ENCODE results near the gene SYPL1.

Gene SYPL1

DNA sequence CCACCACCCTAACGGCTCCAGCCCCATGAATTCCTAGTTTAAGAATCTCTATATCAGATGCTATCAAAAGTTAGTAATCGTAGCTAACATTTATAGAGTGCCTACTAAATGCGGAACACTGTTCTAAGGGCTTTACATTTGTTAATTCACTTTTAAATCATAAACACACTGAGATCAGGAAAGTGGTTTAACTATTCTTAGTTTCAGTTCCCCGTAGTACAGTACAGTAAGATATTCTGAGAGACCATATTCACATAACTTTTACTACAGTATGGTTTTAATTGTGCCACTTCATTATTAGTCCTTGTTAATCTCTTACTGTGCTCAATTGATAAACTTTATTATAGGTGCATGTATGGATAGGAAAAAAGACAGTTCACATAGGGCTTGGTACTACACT lies 22.5 kb downstream of the SYPL1 start:
- no peak for DNase-seq

DNA sequence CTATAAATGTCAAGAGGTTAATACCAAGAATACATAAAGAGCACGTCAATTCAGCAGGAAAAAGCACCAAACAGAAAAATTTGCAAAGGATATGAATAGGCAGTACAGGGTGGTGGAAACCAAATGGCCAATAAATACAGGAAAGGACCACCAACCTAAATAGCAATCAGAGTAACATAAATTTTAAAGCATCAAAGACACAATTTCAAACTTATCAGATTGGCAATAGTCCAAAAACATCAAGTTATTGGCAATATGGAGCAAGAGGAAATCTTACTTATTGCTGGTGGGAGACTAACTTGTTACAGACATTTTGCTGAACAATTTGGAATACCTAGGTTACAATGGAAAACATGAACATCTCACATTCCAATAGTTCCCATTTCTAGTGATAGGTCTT lies 24.1 kb downstream of the SYPL1 start:
- DNase-seq, result no peak

DNA sequence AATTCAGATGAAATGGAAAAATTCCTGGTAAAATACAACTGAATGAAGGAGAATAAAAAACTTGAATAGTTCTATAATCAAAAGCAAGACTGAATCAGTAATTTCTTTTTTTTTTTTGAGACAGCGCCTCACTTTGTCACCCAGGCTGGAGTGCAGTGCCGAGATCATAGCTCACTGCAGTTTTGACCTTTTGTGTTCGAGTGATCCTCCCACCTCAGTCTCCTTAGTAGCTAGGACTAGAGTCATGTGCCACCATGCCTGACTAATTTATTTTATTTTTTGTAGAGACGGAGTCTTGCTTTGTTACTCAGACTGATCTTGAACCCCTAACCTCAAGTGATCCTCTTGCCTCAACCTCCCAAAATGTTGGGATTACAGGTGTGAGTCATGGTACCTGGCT lies 26.1 kb downstream of the SYPL1 start:
- no peak for DNase-seq

DNA sequence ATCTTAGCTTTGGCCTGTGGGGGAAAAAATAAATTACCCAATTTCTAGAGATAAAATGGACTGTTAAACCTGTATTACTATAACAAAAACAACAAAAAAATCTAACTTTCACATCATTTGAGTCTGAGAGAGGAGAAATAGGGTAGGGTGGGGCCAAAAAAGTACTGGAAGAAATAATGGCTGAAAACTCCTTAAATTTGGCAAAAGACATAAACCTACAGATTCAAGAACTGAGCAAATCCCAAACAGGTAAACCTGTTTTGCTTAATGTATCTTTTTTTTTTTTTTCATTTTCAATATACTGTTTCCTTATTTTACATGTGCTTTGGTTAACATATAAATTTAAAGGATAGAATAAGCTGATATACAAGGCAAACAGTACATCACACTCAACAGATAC lies 27.1 kb downstream of the SYPL1 start:
- DNase-seq, result no peak

DNA sequence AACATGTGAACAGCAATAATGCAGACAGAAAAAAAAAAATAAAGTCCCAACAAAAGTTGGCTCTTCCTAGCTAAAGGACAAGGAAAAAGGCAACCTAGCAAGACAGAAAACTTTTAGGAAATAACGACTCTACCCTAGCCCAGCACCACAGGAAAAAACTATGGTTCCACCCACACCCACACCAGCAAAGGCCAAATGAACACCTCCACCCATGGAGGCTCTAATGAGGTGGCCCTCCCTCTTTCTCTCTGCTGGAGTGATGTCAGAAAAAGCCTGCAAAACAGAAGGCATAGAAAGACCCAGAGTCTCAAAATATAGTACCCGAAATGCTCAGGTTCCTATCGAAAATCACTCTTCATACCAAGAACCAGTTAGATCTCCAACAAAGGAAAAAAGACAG lies 28.4 kb downstream of the SYPL1 start:
- DNase-seq, result no peak

DNA sequence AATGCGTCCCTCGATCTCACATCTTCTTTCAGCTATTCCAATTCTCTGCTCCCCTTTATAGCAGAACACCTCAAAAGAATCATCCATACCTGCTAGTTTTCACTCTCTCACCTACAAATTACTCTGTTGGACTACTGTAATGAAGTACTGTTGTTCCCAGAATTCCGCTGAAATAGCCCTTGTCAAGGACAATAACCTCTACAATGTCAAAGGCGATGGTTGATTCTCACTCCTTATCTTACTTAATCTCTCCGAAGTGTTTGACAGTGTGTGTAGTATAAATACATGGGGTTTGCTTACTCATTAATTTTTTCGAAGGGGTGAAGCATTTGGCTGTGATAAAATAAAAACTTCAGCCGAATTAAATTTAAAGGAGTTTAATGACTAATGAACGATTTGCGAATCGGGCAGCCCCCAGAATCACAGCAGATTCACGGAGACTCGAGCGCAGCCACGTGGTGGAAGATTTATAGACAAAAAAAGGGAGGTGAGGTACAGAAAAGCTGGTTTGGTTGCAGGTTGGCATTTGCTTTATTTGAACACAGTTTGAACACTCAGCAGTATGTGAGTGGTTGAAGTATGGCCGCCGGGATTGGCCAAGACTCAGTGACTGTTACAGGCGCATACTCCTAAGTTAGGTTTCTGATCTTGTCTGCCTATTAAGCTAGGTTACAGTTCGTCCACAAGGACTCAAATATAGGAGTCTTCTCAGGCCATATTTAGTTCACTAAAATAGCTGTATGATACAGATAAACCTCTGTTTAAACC lies 29.8 kb downstream of the SYPL1 start:
- no peak for DNase-seq

DNA sequence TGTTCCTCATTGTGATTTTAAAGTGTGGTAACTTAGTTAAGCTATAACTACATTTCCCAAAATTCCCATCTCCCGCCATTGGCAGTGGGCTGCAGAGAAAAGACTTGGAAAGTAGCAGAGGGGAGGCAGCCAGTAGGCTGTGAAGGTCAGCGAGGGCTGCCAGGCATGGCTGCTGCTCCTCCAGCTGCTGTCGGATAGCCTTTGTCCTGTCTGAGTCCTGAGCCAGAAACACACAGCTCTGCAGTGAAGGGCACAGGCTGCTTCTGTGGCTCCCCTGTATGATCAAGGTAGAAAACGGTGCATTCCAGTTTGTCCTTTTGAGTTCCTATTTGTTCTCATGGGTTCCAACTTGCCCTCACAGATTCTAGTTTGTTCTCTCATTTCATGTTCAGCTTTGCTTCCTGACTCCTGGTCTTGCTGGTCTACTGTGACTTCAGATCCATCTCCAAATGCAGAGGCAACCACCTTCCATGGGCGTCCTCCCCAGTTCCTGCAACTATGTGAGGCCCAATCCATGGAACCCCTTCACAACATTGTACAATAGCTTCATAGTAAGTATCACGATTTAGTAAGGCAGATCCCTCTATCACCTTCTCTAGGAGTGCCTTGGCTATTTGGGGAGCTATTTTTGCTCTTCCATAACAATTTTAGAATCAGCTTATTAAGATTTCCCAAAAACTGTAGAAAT lies 31.7 kb downstream of the SYPL1 start:
- DNase-seq, result no peak

DNA sequence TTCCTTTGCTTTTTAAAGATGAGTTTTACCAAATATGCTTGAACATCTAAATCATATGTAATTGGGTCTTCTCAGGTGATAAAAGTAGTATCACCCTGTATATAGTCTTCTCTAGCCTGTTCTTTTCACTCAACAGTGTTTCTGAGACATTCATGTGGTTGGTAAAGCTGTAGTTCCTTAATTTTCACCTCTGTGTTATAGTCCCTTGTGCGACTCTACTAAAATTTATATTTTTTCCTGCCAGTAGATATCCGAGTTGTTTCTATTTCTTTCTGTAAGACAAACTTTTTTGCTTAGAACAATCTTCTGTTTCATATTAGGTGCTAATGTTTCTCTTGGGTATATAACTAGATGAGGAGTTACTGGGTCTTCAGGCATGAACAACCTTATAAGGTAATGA lies 35.6 kb downstream of the SYPL1 start:
- DNase-seq, result no peak

DNA sequence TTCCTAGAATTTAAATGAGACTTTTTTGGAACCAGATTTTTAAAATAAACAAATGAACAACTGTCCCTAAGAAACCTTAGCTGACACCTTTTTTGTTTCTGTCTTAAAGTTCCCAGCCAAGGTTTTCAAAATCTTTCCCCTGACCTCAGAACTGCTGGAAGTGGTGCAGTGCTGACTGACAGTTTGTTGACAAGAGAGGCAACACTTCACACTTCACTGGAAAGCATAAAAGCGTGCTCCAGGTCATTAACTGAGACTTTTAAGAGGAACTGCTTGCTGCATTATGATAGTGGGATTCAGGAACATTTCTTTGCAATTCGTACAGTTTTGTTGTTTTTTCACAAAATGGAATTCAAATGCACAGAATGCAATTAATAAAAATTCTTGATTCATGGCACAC lies 36.2 kb downstream of the SYPL1 start:
- no peak for DNase-seq

DNA sequence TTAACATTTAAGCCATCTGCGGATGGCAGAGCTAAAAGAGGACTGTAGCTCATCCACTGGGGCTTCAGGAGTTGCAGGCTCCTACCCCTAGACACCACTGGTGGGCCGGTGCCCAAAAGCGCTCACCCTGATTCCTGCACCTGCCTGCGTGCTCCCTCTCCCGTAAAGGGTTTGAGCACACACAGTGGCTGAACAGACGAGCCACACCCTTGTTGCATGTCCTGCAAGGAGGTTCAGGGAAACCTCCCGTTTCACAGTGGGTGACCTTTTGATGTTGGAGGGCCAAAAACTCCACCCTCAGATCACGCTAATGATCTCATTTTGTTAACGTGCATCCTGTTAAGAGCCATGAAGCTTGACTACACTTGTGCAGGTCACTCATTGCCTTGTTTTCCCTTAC lies 37.9 kb downstream of the SYPL1 start:
- DNase-seq, result no peak

DNA sequence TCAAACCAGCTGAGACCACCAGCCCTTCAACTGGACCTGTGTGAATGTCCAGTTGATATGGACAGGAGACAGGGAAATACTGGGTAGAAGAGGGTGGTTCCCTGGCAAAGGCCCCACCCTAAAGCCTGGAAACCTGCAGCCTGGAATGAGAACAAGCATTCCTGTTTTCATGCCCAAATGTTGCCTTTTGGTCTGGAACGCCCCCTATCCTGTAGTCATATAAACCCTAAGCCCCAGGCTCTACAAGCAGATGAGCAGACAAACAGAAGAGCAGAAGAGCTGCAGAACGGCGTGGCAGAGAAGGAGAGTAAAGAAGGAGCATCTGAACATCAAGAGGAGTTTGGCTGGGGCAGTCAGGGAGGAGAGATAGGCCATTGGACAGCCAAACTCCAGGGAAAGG lies 38.4 kb downstream of the SYPL1 start:
- no peak for DNase-seq

DNA sequence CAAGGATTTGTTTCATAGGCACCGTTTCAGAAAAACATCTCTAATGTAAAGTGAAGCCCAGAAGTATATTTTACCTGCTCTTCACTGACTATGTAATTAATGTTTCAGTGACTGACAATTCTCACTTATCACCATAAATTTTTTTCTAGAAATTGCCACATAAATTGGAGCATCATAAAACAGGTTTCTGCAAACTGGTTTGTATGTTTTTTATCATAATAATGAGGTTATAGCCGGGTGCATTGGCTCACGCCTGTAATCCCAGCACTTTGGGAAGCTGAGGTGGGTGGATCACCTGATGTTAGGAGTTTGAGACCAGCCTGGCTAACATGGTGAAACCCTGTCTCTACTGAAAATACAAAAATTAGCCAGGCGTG lies 39.4 kb downstream of the SYPL1 start:
- DNase-seq, result no peak

DNA sequence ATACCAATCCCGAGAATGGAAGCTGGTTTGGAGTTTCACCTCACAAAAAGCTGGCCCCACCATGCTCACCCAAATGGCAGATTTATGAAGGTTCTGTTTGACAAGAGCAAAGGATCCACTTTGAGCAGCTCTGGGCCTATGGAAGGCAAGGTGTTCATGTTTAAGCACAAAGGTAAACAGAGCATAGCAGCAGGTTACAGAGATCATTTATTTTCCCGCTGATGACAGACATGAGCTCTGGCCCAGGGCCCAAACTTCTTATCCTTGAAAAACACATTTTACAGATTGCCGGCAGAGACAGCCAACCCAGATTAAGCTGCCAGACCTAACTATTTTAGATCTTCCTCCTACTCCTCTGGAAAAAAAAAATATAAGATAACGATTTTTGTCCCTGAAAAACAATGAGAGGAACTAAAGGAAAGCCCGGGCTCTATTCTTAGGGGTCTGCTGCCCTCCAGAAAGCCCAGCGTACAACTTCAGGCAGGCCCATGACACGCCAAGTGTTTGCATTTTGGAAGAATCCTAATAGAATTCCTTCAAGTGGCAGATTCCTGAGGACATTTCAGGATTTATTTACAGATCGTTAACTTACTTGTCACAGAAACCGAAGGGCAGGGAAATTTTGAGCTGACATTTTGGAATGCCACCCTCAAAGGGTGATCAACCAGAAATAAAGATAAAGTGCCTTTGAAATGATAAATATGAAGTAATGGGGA lies 40.0 kb downstream of the SYPL1 start:
- no peak for DNase-seq

DNA sequence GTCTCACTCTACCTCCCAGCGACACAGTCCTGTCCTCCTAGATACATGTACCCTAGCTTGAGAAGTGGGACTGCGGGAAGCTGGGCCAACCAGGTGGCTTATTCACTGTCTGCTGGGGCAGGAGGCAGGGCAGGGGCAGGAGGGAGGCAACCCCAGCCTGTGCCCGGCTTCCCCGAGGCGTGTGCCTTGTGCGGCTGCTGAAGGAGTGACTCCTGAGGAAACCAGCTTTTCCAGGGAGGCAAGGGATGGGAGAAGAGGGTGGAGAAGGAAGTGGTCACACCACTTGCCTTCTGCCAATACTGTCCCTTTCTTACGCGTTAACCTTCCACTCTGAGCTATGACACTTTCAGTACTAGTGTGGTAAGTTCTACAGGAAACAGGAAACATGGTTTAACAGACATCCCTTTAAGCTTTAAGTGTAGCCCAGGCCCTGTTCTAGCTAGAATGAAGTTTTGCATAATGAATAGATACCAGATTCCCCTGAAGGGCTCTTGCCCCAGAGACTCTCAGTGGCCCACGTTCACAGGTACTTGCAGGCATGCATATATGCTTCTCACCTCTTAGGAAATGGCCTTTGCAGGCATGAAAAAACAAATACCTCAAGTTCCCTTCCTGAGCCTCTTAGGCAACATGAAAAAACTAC lies 40.6 kb downstream of the SYPL1 start:
- peak in 1 of 2 experiments; percentile 15 for DNase-seq

DNA sequence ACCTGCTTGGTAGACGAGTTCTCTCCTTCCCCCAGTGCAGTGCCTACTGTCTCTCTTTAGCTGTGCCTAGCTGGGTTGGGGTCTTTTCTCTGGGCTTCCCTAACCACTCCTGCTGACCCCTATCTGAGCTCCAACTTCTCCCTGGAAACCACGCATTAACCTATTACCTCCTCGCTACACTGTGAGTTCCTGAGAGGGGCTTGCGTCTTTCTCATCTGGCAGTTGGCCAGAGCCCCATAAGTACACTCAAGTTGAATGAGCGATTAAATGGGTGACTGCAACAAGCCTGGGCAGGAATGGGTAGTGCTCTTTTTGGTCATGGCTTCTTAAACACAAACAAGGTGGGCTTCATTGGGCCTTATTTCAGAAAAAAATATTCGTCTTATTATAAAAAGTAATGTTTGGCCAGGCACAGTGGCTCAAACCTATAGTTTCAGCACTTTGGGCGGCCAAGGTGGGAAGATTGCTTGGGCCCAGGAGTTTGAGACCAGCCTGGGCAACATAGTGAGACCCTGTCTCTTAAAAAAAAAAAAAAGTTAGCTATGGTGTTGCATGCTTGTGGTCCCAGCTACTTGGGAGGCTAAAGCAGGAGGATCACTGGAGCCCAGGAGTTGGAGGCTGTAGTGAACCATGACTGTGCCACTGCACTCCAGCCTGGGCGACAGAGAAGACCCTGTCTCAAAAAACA lies 41.4 kb downstream of the SYPL1 start:
- no peak for DNase-seq

DNA sequence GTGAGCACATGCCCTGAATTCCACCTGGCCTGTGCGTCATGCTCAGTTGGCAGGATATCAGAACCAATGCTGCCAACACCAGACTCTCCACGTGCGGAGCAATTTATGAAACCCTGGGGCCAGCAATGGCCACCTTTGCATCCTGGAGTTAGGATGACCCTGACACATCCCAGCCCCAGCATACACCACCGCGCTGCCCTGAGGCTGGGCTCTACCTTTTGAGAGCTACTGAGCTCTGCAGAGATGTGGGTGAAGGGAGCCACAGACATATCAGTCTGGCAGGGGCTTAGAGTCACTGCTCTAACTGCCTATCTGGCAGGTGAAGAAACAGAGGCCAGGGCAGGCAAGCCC lies 41.9 kb downstream of the SYPL1 start:
- DNase-seq, result no peak

DNA sequence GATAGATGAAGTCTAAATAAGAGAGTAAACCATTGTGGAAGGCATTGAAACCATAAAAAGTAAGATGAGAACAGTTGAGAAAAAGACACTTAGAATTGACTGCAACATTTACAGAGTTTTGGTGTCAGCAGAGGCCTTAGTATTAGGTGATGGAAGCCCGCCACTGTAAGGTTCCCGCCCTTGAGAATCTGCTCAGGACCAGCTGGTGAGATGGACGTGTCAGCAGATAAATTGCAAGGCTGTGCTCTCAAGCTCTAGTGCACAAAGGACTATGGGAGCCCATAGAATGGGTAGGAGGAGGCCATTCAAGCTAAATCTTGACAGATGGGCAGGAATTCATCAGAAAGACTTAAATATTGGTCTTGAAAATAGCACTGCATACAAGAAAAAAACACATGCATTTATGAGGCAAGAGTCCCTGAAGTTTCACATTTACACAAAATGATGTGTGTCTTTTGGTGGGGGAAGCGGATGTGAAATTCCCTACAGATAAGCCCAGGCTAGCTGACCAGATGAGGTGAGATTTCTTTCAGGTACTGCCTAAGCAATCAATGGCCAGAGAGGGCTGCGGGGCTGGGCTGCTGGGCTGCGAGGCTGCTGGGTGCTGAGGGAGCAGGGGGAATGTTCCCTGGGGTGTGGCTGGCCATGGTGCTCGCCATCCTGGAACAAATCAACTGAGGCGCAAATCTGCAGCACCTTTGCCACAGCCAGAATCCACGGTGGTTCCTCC lies 42.5 kb downstream of the SYPL1 start:
- DNase-seq, result no peak

DNA sequence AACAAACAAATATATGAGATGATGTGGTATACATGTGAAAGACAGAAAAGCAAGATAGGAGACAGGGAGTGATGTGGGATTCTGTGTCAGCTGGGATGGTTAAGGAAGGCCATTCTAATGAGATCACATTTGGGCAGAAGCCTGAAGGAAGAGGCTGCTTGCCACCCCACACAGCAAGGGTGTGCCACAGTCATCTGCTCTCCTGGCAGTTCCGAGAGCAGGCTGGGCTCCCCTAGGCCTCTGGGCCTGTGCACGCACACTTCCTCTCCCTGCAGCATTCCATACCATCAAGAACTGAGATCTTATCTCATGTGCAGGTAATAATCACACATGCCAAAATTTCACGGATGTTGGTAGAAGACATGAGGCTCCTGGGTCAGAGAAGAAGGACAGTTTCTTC lies 43.1 kb downstream of the SYPL1 start:
- DNase-seq, result no peak

DNA sequence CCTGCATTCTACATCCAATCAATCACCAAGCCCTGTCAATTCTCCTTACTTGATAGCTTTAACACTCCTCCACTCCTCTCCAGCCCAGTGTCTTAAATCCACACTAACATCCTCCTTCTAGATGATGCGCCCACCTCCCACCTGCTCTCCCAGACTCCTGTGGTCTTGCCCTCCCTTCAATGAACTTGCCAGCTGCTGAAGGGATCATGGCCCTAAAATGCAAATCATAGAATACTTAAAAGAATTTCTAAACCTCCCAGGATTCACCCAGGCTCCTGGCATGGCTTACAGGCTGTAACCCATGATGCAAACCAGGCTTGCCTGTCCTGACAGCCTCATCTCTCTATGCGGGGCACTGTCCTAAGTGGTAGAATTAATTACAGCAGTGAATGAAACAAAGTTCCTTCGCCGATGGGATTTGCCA lies 43.6 kb downstream of the SYPL1 start:
- DNase-seq, result no peak

DNA sequence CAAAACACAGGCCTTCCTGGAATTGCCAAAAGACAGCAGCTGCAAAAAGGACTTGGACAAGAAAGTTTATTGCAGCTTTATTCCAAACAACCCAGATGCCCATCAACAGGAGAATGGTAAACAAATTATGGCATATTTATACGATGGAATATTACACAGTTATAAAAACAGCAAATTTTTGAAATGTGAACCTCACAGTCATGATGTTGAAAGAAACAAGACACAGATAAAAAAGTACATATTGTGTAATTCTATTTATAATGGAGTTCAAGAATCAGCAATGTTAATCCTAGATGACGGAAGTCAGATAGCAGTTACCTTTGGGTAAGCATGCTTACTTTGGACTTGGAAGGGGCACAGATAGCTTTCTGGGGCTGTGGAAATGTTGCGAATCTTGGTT lies 44.4 kb downstream of the SYPL1 start:
- no peak for DNase-seq

DNA sequence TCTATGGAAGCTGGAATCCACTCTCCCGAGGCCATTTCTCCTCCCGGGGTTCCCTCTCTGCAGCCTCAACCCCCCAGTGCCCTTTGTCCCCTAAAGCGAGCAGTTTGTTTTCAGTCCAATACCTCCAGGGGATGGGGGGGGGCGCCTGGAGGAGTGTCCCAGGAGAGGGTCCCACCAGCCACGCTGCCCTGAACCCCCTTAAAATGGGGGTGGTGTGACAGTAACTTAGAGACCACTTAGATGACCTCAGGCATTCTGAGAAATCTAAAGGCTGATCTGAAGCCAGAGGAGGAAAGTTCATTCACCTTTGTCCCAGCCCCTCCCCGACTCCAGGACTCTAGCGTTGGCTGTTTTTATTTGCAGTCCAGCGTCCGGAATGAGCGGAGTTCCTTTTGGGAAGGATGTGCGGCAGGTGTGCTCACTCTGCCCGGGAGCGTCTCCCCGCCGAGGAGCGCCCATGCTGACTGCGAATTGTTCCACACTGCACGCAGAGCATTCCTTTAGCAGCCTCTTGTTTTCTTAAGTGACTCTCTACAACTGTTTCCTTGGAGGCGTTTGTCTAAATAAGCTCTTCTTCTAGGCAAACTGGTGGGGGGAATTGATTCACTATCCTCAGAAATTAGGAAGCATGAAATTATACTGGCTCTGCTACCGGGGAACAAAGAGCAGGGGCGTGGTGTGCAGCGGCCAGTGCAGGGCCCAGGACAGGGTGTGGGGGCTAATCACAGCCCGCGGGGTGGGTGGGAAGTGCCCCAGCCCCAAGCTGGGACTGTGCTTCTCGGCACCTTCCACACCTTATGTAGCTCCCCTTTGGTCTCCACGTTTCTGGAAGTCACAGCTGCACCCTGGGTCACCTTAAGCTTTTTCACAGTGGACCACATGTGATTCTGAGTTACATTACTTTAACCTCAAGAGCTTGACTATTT lies 46.3 kb downstream of the SYPL1 start:
- DNase-seq, result no peak

Measured in stimulated activated CD4-positive, alpha-beta T cell treated with anti-CD3 and anti-CD28 coated beads, Interleukin-4, amount 100 ng/mL, for 4 hours (primary cell).